Stimulated activated naive CD8-positive, alpha-beta T cell treated with anti-CD3 and anti-CD28 coated beads, Interleukin-15, Interleukin-2, amounts not matched to agents 100 ng/mL and 50 ng/mL, for 24 hours (primary cell): Measurements from ENCODE around the gene ZGPAT.
A peak's percentile ranks its signal among the peaks of the same experiment; 100 is the strongest.
"Not testable (repeated sequence)": the region's sequence is repeated elsewhere in the genome, so short reads cannot be mapped to it uniquely, and the experiment has no call there.

Experiments used
- H3K27ac Mint-ChIP-seq: one replicate; pipeline ENCODE4 v1.8.0; 2021; ENCODE audit warnings: mild to moderate bottlenecking, mixed read lengths
- H3K27me3 Mint-ChIP-seq: one replicate; pipeline ENCODE4 v1.8.0; 2021; ENCODE audit warnings: mixed read lengths
- H3K36me3 Mint-ChIP-seq: one replicate; pipeline ENCODE4 v1.8.0; 2021; ENCODE audit warnings: low read depth, mixed read lengths
- H3K4me1 Mint-ChIP-seq: one replicate; pipeline ENCODE4 v1.8.0; 2021; ENCODE audit warnings: low read depth, mixed read lengths
- H3K4me3 Mint-ChIP-seq: one replicate; pipeline ENCODE4 v1.8.0; 2021; ENCODE audit warnings: mild to moderate bottlenecking, mixed read lengths
- H3K9me3 Mint-ChIP-seq: one replicate; pipeline ENCODE4 v1.8.0; 2021; ENCODE audit warnings: mixed read lengths

ZGPAT gene

DNA sequence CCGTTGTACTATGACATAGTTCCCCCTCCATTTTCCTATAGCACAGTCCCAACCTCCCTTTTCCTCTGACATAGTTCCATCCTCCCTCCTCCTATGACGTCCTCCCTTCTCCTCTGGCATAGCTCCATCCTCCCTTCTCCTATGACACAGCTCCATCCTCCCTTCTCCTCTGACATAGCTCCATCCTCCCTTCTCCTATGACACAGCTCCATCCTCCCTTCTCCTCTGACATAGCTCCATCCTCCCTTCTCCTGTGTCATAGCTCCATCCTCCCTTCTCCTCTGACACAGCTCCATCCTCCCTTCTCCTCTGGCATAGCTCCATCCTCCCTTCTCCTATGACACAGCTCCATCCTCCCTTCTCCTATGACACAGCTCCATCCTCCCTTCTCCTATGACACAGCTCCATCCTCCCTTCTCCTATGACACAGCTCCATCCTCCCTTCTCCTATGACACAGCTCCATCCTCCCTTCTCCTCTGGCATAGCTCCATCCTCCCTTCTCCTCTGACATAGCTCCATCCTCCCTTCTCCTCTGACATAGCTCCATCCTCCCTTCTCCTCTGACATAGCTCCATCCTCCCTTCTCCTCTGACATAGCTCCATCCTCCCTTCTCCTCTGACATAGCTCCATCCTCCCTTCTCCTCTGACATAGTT is 15.3 kb downstream of the ZGPAT start:
- H3K9me3 Mint-ChIP-seq, result peaks cover 11% of the 10 kb centered on the region
- not testable (repeated sequence) for H3K27ac Mint-ChIP-seq, H3K27me3 Mint-ChIP-seq, H3K4me3 Mint-ChIP-seq, H3K4me1 Mint-ChIP-seq
- peaks cover 62% of the 10 kb centered on the region for H3K36me3 Mint-ChIP-seq

DNA sequence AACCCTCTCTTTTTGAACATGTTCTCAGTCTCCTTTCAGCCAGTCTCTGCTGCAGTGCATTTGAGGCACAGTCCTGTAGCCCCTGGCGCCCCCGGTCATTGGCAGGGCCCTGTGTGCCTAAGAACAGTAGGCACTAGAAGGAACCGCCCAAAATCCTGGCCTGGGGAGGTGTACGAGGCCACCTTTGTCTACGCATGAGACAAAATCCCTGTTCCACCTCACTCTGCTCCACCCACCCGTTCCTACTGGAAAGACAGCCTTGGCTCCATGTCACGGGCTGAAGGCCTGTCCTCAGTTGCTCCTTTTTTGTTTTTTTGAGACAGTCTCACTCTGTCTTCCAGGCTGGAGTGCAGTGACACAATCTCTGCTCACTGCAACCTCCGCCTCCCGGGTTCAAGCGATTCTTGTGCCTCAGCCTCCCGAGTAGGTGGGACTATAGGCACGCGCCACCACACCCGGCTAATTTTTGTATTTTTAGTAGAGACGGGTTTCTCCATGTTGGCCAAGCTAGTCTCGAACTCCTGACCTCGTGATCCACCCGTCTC is 22.4 kb downstream of the ZGPAT start:
- H3K4me1 Mint-ChIP-seq, H3K9me3 Mint-ChIP-seq, H3K4me3 Mint-ChIP-seq, H3K27me3 Mint-ChIP-seq, H3K27ac Mint-ChIP-seq: not testable (repeated sequence)
- H3K36me3 Mint-ChIP-seq, result peaks cover 32% of the 10 kb centered on the region

DNA sequence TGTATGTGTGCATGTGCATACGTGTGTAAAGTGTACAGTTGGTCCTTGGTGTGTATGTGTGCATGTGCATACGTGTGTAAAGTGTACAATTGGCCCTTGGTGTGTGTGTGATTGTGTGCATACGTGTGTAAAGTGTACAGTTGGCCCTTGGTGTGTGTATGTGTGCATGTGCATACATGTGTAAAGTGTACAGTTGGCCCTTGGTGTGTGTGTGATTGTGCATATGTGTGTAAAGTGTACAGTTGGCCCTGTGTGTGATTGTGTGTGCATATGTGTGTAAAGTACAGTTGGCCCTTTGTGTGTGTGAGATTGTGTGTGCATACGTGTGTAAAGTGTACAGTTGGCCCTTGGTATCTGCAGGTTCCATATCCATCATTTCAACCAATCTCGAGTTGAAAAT is 23.6 kb downstream of the ZGPAT start:
- peaks cover 16% of the 10 kb centered on the region for H3K4me1 Mint-ChIP-seq
- no peak overlapping the region for H3K27ac Mint-ChIP-seq
- H3K9me3 Mint-ChIP-seq, result no peaks in the 10 kb centered on the region
- no peaks in the 10 kb centered on the region for H3K27me3 Mint-ChIP-seq
- no peak overlapping the region for H3K4me3 Mint-ChIP-seq
- peaks cover 26% of the 10 kb centered on the region for H3K36me3 Mint-ChIP-seq

DNA sequence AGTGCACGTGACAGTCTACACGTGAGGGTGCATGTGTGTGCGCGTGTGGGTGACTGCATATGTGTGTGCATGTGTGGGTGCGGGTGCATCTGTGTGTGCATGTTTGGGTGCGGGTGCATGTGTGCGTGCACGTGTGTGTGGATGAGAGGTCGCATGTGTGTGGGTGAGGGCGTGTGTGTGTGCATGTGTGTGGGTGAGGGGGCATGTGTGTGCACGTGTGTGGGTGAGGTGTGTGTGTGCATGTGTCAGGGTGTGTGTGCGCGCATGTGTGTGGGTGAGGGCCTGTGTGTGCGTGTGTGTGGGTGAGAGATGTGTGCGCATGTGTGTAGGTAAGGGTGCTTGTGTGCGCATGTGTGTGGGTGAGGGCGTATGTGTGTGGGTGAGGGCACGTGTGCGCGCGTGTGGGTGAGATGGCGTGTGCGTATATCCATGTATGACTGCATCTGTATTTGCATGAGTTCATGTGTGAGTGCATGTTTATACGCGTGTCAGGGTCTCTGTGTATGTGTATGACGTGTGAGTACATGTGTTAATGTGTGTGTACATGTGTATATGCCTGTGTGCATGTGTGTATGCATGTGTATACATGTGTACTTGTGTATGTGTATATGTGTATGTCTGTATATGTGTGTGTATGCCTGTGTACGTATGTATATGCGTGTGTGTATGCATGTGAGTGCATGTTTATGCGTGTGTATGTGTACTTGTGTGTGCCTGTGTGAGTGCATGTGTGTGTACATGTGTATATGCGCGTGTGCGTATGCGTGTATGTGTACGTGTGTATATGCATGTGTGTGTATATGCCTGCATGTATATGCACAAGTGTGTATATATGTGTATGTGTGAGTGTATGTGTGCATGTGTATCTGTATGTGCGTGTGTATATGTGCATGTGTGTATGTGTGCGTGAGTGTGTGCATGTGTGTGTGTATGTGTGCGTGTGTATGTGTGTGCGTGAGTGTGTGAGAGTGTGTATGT is 24.6 kb downstream of the ZGPAT start:
- no peak overlapping the region for H3K27ac Mint-ChIP-seq
- H3K9me3 Mint-ChIP-seq, result no peaks in the 10 kb centered on the region
- H3K36me3 Mint-ChIP-seq, result peaks cover 21% of the 10 kb centered on the region
- peaks cover 25% of the 10 kb centered on the region for H3K4me1 Mint-ChIP-seq
- no peak overlapping the region for H3K4me3 Mint-ChIP-seq
- no peaks in the 10 kb centered on the region for H3K27me3 Mint-ChIP-seq

DNA sequence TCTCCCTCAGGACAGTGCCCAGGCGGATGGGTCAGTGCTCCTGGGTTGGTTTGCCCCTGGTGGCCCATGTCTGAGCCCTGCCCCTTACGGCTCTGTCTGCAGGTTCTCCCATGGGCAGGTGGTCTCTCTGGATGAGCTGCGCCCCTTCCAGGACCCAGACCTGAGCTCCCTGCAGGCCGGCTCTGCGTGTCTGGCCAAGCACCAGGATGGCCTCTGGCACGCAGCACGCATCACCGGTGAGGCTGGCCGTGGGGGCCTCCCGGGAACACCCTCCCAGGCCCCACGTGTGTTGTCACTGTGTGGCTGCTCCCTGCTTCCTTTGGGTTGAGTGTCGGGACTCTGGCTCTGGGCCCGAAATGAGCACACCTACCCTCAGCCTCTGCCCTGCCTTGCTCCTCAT is 25.3 kb downstream of the ZGPAT start:
- H3K4me3 Mint-ChIP-seq, result no peak overlapping the region
- no peak overlapping the region for H3K27ac Mint-ChIP-seq
- H3K9me3 Mint-ChIP-seq, result no peaks in the 10 kb centered on the region
- peaks cover 25% of the 10 kb centered on the region for H3K4me1 Mint-ChIP-seq
- H3K27me3 Mint-ChIP-seq, result no peaks in the 10 kb centered on the region
- H3K36me3 Mint-ChIP-seq, result peaks cover 16% of the 10 kb centered on the region

DNA sequence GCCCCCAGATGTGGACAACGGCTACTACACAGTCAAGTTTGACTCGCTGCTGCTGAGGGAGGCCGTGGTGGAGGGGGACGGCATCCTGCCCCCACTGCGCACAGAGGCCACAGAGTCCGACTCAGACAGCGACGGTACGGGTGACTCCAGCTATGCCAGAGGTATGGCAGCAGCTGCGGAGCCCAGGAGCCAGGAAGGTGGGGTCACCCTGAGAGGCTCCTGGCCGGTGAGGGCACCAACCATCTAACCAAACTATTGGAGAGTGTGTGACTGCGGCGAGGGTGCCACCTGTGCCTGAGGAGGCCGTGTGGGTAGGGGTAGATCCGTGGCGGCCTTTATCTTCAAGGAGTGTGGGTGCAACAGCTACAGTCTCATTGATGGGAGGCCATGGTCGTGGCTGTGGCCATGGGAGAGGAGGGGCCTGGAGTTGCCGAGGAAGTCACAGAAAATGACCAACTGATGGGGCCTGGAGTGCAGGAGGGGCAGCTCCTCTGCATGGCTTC is 25.8 kb downstream of the ZGPAT start:
- no peaks in the 10 kb centered on the region for H3K9me3 Mint-ChIP-seq
- H3K36me3 Mint-ChIP-seq, result peaks cover 11% of the 10 kb centered on the region

DNA sequence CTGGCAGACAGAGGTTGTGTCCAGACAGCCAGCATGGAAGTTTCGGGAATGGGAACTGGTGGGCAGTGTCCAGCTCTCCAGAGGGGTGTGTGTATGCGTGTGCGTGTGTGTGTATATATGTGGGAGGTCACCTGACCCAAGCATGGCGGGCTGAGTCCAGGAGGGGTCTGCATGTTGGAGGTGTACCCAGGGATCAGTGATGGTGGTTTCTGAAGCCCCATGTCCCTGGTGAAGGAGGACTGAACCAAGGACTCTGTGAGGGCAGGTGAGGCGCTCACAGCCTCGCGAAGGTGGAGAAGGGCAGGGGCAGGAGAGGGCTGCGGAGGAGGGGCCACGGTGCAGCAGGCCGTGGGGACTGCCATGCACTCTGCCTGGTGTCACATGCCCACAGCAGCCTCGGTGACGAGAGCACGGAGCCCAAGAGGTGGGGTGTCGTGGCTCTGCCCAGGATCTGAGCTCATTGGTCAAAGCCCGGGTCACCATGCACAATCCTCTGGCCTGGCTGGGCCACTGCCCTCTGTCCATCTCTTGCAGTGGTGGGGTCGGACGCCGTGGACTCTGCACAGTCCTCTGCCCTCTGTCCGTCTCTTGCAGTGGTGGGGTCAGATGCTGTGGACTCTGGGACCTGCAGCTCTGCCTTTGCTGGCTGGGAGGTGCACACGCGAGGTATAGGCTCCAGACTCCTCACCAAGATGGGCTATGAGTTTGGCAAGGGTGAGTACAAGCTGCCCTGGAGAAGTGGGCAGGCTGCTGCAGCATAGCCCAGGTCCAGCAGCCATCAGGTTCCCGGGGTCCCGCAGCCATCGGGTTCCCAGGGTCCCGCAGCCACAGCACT is 26.5 kb downstream of the ZGPAT start:
- H3K9me3 Mint-ChIP-seq, result no peaks in the 10 kb centered on the region
- H3K27ac Mint-ChIP-seq, result no peak overlapping the region
- H3K4me3 Mint-ChIP-seq, result no peak overlapping the region
- H3K27me3 Mint-ChIP-seq, result no peaks in the 10 kb centered on the region
- peaks cover 25% of the 10 kb centered on the region for H3K4me1 Mint-ChIP-seq
- peaks cover 8% of the 10 kb centered on the region for H3K36me3 Mint-ChIP-seq

More for the DNA sequence above, 25.8 kb downstream of the ZGPAT start:
- Mint-ChIP-seq H3K27ac (no peak overlapping the region), H3K4me1 (peaks cover 25% of the 10 kb centered on the region), H3K4me3 (no peak overlapping the region), H3K27me3 (no peaks in the 10 kb centered on the region)

DNA sequence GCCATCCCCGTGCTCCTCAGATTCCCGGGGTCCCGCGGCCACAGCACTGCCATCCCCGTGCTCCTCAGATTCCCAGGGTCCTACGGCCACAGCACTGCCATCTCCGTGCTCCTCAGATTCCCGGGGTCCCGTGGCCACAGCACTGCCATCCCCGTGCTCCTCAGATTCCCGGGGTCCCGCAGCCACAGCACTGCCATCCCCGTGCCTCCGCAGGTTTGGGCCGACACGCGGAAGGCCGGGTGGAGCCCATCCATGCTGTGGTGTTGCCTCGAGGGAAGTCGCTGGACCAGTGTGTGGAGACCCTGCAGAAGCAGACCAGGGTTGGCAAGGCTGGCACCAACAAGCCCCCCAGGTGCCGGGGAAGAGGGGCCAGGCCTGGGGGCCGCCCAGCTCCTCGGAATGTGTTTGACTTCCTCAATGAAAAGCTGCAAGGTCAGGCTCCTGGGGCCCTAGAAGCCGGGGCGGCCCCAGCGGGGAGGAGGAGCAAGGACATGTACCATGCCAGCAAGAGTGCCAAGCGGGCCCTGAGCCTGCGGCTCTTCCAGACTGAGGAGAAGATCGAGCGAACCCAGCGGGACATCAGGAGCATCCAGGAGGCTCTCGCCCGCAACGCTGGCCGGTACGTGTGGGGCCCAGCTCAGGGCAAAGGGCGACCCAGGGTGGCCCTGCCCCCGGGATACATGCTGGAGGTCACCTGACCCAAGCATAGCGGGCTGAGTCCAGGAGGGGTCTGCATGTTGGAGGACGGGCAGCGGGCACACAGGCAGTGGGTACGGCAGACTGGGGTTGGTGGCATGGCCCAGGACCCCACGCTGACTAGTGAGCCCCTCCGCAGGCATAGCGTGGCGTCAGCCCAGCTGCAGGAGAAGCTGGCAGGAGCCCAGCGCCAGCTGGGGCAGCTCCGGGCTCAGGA is 27.4 kb downstream of the ZGPAT start:
- Mint-ChIP-seq H3K27ac (no peak overlapping the region), H3K4me1 (peaks cover 25% of the 10 kb centered on the region), H3K4me3 (no peak overlapping the region), H3K36me3 (peaks cover 4% of the 10 kb centered on the region), H3K9me3 (no peaks in the 10 kb centered on the region), H3K27me3 (no peaks in the 10 kb centered on the region)

DNA sequence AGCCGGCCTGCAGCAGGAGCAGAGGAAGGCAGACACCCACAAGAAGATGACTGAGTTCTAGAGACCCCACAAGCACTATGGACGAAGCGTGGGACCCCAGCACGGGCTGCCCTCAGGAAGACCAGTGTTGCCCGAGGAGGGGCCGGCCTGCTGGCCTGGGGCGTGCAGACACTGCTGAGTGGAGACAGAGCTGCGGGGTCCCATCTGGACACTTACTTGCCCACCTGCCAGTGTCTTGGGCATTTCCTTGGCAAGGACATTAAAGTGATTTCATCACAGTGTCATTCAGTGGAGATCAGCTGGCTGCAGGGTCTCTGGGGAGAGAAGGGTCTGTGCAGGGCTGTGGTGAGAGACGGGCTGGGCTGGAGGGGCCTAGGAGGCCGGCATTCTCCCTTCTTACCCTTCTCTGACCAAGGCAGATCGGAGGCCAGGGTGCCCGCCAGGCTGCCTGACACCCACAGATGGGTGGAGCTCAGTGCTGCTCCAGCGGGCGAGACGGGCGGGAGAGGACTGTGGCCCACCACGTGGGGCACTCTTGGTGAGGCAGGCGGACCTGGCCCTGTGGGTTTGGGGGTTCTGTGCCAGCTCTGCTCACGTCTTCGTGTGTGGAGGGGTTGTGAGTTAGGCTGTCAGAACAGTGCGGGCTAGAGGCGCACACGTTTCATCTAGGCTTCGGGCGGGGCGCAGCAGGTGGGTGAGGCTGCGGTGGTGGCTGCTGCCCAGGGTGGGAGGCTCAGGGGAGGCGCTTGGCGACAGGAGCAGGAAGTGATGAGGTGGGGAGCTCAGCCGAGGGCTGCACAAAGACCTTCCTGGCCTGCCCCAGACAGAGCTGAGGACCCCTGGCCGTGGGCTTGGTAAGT is 28.2 kb downstream of the ZGPAT start, which contains the start of gene LIME1:
Gene LIME1, plus strand, starts transcription at position 806 of the 860 bp plus-strand sequence. CDS start 886 bp downstream, outside the sequence.
- H3K4me3 Mint-ChIP-seq, result peak within 1 kb of the TSS; percentile 63
- H3K27me3 Mint-ChIP-seq, result no peaks in the 10 kb centered on the region
- H3K36me3 Mint-ChIP-seq, result peaks cover 4% of the 10 kb centered on the region
- no peak within 1 kb of the TSS for H3K27ac Mint-ChIP-seq
- H3K9me3 Mint-ChIP-seq, result no peaks in the 10 kb centered on the region
- H3K4me1 Mint-ChIP-seq, result peaks cover 25% of the 10 kb centered on the region

DNA sequence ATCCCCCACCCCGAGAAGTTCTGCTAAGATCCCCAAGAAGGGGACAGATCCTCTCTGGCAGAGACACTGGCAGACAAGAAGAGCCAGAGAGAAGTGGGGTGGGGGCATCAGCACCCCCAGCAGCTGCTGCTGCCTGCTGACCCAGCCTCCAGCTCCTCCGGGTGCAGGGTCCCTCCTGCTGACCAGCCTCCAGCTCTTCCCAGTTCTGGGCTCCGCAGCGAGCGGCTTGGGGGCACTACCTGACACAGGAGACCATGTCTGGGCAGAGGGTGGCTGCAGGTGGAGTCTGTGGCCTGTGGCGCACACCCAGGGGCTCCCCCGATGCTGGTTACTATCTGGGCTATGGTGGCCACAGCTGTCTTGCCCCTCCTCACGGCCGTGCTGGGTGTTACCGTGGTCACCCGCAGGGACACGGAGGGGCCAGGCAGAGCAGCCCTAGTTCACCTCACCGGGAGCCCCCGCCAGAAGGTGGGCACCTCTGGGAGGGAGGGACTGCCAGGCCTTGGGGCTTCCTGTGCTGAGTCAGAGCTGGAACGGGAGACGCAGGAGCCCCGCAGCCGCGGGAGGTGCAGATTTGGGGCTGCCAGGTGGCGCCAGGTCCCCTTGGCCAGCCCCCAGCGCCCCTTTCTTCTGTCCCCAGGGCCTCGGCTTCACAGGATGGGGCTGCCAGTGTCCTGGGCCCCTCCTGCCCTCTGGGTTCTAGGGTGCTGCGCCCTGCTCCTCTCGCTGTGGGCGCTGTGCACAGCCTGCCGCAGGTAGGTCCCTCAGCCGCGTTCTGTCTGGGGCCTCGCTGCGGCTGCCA is 29.3 kb downstream of the ZGPAT start:
- Mint-ChIP-seq H3K4me3 (peak overlapping the region; percentile 63), H3K27ac (no peak overlapping the region), H3K36me3 (peaks cover 4% of the 10 kb centered on the region), H3K27me3 (no peaks in the 10 kb centered on the region), H3K4me1 (peaks cover 25% of the 10 kb centered on the region), H3K9me3 (no peaks in the 10 kb centered on the region)

DNA sequence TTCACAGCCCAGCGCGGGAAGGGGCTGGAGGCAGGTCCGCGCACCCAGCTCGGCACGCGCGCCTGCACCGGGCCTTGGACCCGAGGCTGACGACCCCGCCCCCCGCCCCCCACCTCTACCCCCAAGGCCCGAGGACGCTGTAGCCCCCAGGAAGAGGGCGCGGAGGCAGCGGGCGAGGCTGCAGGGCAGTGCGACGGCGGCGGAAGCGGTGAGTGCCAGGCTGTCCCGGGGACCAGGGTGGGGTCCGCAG is 29.8 kb downstream of the ZGPAT start:
- H3K4me1 Mint-ChIP-seq, result peaks cover 25% of the 10 kb centered on the region

DNA sequence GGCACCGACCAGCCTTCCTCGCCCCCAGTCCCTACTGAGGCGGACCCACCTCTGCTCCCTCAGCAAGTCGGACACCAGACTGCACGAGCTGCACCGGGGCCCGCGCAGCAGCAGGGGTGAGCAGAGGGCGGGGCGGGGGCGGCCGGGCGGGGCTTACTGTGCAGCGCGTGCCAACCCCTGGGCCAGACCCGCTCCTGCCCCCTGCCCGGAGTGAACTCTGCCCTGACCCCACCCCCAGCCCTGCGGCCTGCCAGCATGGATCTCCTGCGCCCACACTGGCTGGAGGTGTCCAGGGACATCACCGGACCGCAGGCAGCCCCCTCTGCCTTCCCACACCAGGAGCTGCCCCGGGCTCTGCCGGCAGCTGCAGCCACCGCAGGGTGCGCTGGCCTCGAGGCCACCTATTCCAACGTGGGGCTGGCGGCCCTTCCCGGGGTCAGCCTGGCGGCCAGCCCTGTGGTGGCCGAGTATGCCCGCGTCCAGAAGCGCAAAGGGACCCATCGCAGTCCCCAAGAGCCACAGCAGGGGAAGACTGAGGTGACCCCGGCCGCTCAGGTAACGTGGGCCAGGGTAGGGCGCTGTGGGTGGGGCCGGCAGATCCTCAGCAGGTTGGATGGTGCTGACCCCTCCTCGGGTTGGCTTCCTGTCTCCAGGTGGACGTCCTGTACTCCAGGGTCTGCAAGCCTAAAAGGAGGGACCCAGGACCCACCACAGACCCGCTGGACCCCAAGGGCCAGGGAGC is 30.3 kb downstream of the ZGPAT start:
- Mint-ChIP-seq H3K9me3 (no peaks in the 10 kb centered on the region), H3K4me3 (no peak overlapping the region), H3K36me3 (peaks cover 4% of the 10 kb centered on the region), H3K27me3 (no peaks in the 10 kb centered on the region), H3K27ac (no peak overlapping the region), H3K4me1 (peaks cover 25% of the 10 kb centered on the region)

More for the DNA sequence above, 29.8 kb downstream of the ZGPAT start:
- Mint-ChIP-seq H3K36me3 (peaks cover 4% of the 10 kb centered on the region), H3K27me3 (no peaks in the 10 kb centered on the region), H3K27ac (no peak overlapping the region), H3K4me3 (no peak overlapping the region), H3K9me3 (no peaks in the 10 kb centered on the region)
